GM19455 (cell line): ENCODE data around the gene LGMN.
"Not testable (repeated sequence)": the region's sequence is repeated elsewhere in the genome, so short reads cannot be mapped to it uniquely, and the experiment has no call there.

Experiments
- ATAC-seq: cut with Tn5 transposase; IDR thresholded peaks from one replicate; pipeline ENCODE4 v1.9.1; 2021; ENCODE audit not compliant: unreplicated experiment

The LGMN gene

GRCh38 chr14:92763666-92764631 lies 15.5 kb upstream of the LGMN start:
- not testable (repeated sequence) for ATAC-seq

GRCh38 chr14:92760524-92760805 lies 12.0 kb upstream of the LGMN start:
- no peak for ATAC-seq

- ATAC-seq = no peak
Observed at GRCh38 chr14:92759679-92760523, 11.5 kb upstream of the LGMN start.

GRCh38 chr14:92759300-92759678 lies 10.9 kb upstream of the LGMN start:
- ATAC-seq = no peak

GRCh38 chr14:92756446-92756845 lies 8.0 kb upstream of the LGMN start:
- ATAC-seq = no peak

- no peak for ATAC-seq
Observed at GRCh38 chr14:92755495-92755894, 7.1 kb upstream of the LGMN start.

- no peak for ATAC-seq
Observed at GRCh38 chr14:92754966-92755365, 6.5 kb upstream of the LGMN start.

GRCh38 chr14:92753250-92753649 lies 4.8 kb upstream of the LGMN start:
- ATAC-seq = no peak

GRCh38 chr14:92751819-92752218 lies 3.4 kb upstream of the LGMN start:
- ATAC-seq = no peak

- ATAC-seq = no peak
Observed at GRCh38 chr14:92750994-92751400, 2.6 kb upstream of the LGMN start.

- ATAC-seq = not testable (repeated sequence)
Observed at GRCh38 chr14:92750222-92750728, 1.8 kb upstream of the LGMN start.

- no peak for ATAC-seq
Observed at GRCh38 chr14:92747701-92748258, 647 bp downstream of the LGMN start.

- ATAC-seq = no peak
Observed at GRCh38 chr14:92744198-92744597, 4.2 kb downstream of the LGMN start.

GRCh38 chr14:92740440-92740839 lies 8.0 kb downstream of the LGMN start:
- no peak for ATAC-seq

- no peak for ATAC-seq
Observed at GRCh38 chr14:92737619-92738188, 10.7 kb downstream of the LGMN start.

- ATAC-seq = no peak
Observed at GRCh38 chr14:92737206-92737605, 11.2 kb downstream of the LGMN start.

- no peak for ATAC-seq
Observed at GRCh38 chr14:92735344-92735743, 13.1 kb downstream of the LGMN start.

- ATAC-seq = no peak
Observed at GRCh38 chr14:92734618-92735017, 13.8 kb downstream of the LGMN start.

GRCh38 chr14:92733007-92733406 lies 15.4 kb downstream of the LGMN start:
- ATAC-seq = no peak

GRCh38 chr14:92731622-92732115 lies 16.8 kb downstream of the LGMN start:
- no peak for ATAC-seq
